ENCODE measurements around the gene MET.
A peak's percentile ranks its signal among the peaks of the same experiment; 100 is the strongest.

MET gene

DNA sequence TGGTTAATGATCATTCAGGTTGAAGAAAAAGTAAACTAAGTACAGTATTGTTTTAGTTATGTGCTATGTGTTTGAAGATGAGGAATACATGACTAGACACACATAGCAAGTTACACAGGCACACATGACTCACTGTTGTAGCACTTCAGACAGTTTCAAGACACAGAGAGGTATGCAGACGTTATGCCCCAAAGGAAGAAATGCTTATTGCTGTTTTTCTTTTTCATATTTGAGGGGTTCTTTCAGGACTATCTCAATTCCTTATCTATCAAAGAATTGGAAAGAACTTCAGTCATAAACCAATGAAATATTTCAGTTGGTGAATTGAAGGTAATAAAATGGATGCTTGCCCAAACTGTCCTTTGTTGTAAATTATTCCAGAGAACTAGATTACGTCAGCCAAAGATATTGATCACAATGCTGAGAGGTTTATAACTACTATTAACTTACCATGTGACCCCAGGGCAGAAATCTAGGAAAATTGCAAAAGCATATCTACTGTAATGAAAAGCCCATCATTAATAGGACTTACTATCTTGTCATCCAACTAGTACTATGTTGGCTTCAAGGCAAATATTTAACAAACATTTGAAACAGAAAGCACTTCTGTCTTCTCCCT is 129.2 kb downstream of the MET start (continued):
- 0 out of 2 replicates have a peak, but pooled peaks have one; percentile 31 for TF ChIP-seq HIC1 (tag by site-specific recombination; IDR thresholded peaks at IDR 0.05)
- TF ChIP-seq ZNF580 (tag by site-specific recombination; IDR thresholded peaks at IDR 0.05): no peak
- TF ChIP-seq SCRT1 (tag by site-specific recombination; IDR thresholded peaks at IDR 0.05; ENCODE audit: borderline replicate concordance): no peak
- TF ChIP-seq FEZF1 (tag by site-specific recombination; IDR thresholded peaks at IDR 0.05): peak; percentile 21; the same call in 1 of the 2 replicates
- TF ChIP-seq PRDM4 (tag by site-specific recombination; IDR thresholded peaks at IDR 0.05): peak; percentile 80
- TF ChIP-seq ATF2 (tag by site-specific recombination; IDR thresholded peaks at IDR 0.05; ENCODE audit: low read depth): 0 out of 2 replicates have a peak, but pooled peaks have one; percentile 24
- TF ChIP-seq ZNF133 (tag by site-specific recombination; IDR thresholded peaks at IDR 0.05): no peak
- TF ChIP-seq, protein P1, sequence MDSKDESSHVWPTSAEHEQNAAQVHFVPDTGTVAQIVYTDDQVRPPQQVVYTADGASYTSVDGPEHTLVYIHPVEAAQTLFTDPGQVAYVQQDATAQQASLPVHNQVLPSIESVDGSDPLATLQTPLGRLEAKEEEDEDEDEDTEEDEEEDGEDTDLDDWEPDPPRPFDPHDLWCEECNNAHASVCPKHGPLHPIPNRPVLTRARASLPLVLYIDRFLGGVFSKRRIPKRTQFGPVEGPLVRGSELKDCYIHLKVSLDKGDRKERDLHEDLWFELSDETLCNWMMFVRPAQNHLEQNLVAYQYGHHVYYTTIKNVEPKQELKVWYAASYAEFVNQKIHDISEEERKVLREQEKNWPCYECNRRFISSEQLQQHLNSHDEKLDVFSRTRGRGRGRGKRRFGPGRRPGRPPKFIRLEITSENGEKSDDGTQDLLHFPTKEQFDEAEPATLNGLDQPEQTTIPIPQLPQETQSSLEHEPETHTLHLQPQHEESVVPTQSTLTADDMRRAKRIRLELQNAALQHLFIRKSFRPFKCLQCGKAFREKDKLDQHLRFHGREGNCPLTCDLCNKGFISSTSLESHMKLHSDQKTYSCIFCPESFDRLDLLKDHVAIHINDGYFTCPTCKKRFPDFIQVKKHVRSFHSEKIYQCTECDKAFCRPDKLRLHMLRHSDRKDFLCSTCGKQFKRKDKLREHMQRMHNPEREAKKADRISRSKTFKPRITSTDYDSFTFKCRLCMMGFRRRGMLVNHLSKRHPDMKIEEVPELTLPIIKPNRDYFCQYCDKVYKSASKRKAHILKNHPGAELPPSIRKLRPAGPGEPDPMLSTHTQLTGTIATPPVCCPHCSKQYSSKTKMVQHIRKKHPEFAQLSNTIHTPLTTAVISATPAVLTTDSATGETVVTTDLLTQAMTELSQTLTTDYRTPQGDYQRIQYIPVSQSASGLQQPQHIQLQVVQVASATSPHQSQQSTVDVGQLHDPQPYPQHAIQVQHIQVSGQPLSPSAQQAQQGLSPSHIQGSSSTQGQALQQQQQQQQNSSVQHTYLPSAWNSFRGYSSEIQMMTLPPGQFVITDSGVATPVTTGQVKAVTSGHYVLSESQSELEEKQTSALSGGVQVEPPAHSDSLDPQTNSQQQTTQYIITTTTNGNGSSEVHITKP (tag by site-specific recombination; IDR thresholded peaks at IDR 0.05): no peak
- TF ChIP-seq ZNF26 (tag by site-specific recombination; IDR thresholded peaks at IDR 0.05): no peak

DNA sequence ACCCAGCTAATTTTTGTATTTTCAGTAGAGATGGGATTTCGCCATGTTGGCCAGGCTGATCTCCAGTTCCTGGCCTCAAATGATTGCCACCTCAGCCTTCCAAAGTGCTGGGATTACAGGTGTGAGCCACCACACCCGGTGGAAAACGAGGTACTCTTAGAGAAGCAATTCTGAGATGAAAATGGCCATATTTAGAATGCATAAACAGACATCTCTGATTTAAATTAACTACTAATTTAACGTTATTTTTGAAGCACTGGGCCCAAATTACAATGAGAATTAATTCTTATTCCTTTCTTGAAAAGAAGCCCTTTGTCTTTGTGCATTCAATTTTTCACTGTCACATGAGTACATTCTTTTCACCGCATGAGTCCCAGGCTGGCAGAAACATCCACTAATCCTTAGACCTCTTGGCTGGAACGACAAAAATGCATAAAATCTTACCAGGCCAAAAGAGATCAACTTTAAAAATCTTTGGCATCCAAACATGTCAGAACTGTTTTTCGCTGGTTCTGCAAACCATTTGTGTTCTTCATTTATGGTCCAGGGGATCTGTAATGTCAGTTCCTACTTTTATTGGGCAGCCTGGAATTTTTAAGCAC is 130.2 kb downstream of the MET start:
- no peaks in the 10 kb centered on the region for H3K36me3 ChIP-seq (ENCODE audit: control insufficient read depth in 2 of 2, insufficient read depth in 1 of 2, low read length in 2 of 2)
- no peak overlapping the region for H3K4me3 ChIP-seq (ENCODE audit: low read depth, low read length)
- ChIA-PET POLR2A (no interaction called here), CTCF (interaction anchor here (0.6 to 1.2 kb wide), 3 partner anchors 10 to 129 kb away, joined by 3 to 5 read pairs (median 4); partner anchors contain the start of gene MET)
- H3K4me1 ChIP-seq (ENCODE audit: control insufficient read depth, insufficient read depth, low read length): peaks cover 15% of the 10 kb centered on the region
- no peaks in the 10 kb centered on the region for H3K9me3 ChIP-seq (ENCODE audit: control insufficient read depth, insufficient read depth, low read depth, low read length)
- TF ChIP-seq ZNF114 (tag by site-specific recombination; IDR thresholded peaks at IDR 0.05): no peak
- peak; percentile 91 for TF ChIP-seq ZNF664 (tag by site-specific recombination; IDR thresholded peaks at IDR 0.05)
- H3K27ac ChIP-seq (ENCODE audit: extremely low read depth, low read depth, low read length): no peak overlapping the region

Measured in HEK293 (cell line).